NT2/D1 (cell line): ENCODE measurements around the gene ATP13A2.

Source experiments
- SUZ12 ChIP-seq: IDR thresholded peaks from 2 replicates; pipeline ENCODE4 v1.6.1; 2011; ENCODE audit not compliant: insufficient read length, insufficient read depth; ENCODE audit errors: extremely low read depth
- YY1 ChIP-seq: IDR thresholded peaks from 2 replicates; pipeline ENCODE4 v1.6.1; 2011; ENCODE audit not compliant: insufficient read length, insufficient read depth
- ZNF274 ChIP-seq: IDR thresholded peaks from 2 replicates; pipeline ENCODE4 v1.6.1; 2011; ENCODE audit warnings: mild to moderate bottlenecking, low read depth, low read length

DNA sequence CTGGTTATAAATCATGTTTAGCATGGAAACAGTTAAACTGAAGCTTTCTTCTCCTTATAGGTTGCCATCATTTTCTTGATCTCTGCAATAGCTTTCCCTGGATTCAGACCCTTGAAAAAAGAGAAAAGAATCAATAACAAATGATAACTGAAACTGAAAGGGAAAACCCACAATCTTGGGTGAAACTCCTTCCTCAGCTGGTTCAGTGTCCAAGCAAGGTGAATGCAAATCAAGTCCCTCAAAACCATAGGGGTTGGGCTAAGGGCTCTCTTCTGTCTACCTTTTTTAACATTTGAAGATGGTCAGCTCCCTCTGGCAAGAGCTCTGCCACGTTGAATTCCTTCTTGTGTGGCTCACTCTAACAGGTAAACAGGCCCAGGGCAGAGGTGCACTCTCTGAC is 7.1 kb upstream of the ATP13A2 start:
- TF ChIP-seq ZNF274 (no peak), YY1 (no peak), SUZ12 (no peak)
